ENCODE data around the gene CDC42BPA. TPM values are rescaled to one million over a fixed set of nuclear protein-coding genes. Genes with fewer than 3 reads are reported as not detected.

Gene CDC42BPA
- total RNA-seq, 1 experiment from 2014 or later = 32.0 TPM

DNA sequence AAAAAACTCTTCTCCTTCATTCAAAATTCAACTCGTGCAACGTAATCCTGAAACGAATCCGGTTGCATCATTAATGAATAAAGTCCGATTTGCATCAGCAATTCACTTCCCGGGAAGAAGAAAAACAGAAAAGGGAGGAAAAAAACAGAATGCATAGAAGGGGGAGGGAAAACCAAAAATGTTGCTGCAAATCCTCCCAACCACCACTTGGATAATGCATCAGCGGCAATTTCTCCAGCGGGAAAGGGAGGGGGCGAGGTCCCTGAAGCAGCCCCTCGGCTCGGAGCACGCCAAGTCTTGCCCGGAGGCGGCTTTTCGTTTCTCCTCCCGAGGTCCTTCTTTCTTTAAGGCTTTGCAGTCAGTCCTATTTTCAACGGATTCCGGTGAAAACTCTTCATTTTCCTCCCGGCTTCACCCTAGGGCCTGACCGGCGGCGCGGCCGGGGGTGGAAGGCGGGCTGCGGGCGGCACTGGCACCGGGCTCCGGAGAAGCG, 723 bp downstream of the CDC42BPA start:
- Histone ChIP-seq H3K4me1 (ENCODE audit: insufficient read depth, low read length) (peaks cover 19% of the 10 kb centered on the region), H3K9me3 (ENCODE audit: low read length) (no peaks in the 10 kb centered on the region), H3K4me2 (ENCODE audit: low read length) (peak overlapping the region; percentile 86), H3K4me3 (ENCODE audit: low read length) (peak overlapping the region; percentile 72), H3K79me2 (ENCODE audit: low read length) (peaks cover 52% of the 10 kb centered on the region), H2AFZ (ENCODE audit: low read length) (peak overlapping the region; percentile 83), H3K27ac (ENCODE audit: low read length) (peak overlapping the region; percentile 60), H3K9ac (ENCODE audit: low read length) (peak overlapping the region; percentile 76), H3F3A (ENCODE audit: low read length, unreplicated experiment) (no peaks in the 10 kb centered on the region), H4K20me1 (ENCODE audit: low read length) (peaks cover 31% of the 10 kb centered on the region), H3K36me3 (ENCODE audit: low read depth, low read length) (no peaks in the 10 kb centered on the region), H3K9me2 (replicated peaks; ENCODE audit: low read length) (no peaks in the 10 kb centered on the region), H3K27me3 (ENCODE audit: low read length) (no peaks in the 10 kb centered on the region)
- ChIA-PET CTCF (interaction anchor here (0.5 kb wide), 1 partner anchor 45 kb away, joined by 4 read pairs; no protein-coding TSS in a partner anchor), POLR2A (ENCODE audit: unreplicated experiment) (interaction anchor here (0.6 kb wide), 1 partner anchor 12 kb away, joined by 3 read pairs; no protein-coding TSS in a partner anchor)
- BruUV-seq (replicated peaks) = no TSS peak
- TF ChIP-seq, protein P1, sequence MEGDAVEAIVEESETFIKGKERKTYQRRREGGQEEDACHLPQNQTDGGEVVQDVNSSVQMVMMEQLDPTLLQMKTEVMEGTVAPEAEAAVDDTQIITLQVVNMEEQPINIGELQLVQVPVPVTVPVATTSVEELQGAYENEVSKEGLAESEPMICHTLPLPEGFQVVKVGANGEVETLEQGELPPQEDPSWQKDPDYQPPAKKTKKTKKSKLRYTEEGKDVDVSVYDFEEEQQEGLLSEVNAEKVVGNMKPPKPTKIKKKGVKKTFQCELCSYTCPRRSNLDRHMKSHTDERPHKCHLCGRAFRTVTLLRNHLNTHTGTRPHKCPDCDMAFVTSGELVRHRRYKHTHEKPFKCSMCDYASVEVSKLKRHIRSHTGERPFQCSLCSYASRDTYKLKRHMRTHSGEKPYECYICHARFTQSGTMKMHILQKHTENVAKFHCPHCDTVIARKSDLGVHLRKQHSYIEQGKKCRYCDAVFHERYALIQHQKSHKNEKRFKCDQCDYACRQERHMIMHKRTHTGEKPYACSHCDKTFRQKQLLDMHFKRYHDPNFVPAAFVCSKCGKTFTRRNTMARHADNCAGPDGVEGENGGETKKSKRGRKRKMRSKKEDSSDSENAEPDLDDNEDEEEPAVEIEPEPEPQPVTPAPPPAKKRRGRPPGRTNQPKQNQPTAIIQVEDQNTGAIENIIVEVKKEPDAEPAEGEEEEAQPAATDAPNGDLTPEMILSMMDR (conservative IDR thresholded peaks at IDR 0.05; ENCODE audit: low read depth, low read length) = peak; percentile 45; the same call in 1 of the 2 replicates
- TF ChIP-seq EZH2phosphoT487 (IDR thresholded peaks at IDR 0.05; ENCODE audit: borderline replicate concordance, low read length) = no peak
- TF ChIP-seq EZH2 (IDR thresholded peaks at IDR 0.05; ENCODE audit: low read length, unreplicated experiment) = no peak
- intact Hi-C loops (cut with micrococcal nuclease) = loop anchor here (1.0 to 2.0 kb wide), 5 partner anchors 27 to 186 kb away; no protein-coding TSS in a partner anchor
- DNase-seq (peak; percentile 80), ATAC-seq (peak; percentile 12)

DNA sequence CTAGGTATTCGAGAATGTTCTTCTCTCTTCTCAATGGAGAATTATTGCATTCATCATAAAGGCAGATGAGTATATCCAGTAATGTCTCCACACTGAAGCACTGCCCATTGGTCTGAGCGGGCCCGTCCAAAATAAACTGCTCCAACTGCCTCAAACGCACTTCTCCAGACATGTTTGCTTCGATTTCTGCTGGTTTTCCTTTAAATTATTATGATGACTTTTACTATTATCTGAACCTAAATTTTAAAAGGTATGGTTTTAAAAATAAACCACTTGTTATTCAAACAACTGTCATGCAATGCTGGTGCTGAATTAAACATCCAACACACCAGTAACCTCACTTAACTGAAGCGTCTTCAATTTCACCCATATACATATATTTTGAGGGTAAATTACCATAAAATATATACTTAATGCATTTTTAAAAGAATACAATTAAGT, 1.3 kb downstream of the CDC42BPA start:
- peaks cover 58% of the 10 kb centered on the region for H3K79me2 ChIP-seq (ENCODE audit: low read length)
- peak overlapping the region; percentile 39 for H2AFZ ChIP-seq (ENCODE audit: low read length)
- no peak for ATAC-seq

More for the DNA sequence above, 1.3 kb downstream of the CDC42BPA start:
- Histone ChIP-seq H3K27me3 (ENCODE audit: low read length) (no peaks in the 10 kb centered on the region), H3K27ac (ENCODE audit: low read length) (no peak overlapping the region), H4K20me1 (ENCODE audit: low read length) (peaks cover 31% of the 10 kb centered on the region), H3F3A (ENCODE audit: low read length, unreplicated experiment) (no peaks in the 10 kb centered on the region), H3K9me2 (replicated peaks; ENCODE audit: low read length) (no peaks in the 10 kb centered on the region), H3K4me2 (ENCODE audit: low read length) (peak overlapping the region; percentile 86), H3K4me3 (ENCODE audit: low read length) (peak overlapping the region; percentile 72), H3K9me3 (ENCODE audit: low read length) (no peaks in the 10 kb centered on the region), H3K4me1 (ENCODE audit: insufficient read depth, low read length) (peaks cover 22% of the 10 kb centered on the region), H3K36me3 (ENCODE audit: low read depth, low read length) (no peaks in the 10 kb centered on the region), H3K9ac (ENCODE audit: low read length) (peak overlapping the region; percentile 76)
- POLR2A ChIA-PET (ENCODE audit: unreplicated experiment) = no interaction called here
- CTCF ChIA-PET = interaction anchor here (1.1 kb wide), 1 partner anchor 27 kb away, joined by 4 read pairs; no protein-coding TSS in a partner anchor
- TSS peak; percentile 53 for BruUV-seq (replicated peaks)
- TF ChIP-seq EZH2 (IDR thresholded peaks at IDR 0.05; ENCODE audit: low read length, unreplicated experiment) (no peak), EZH2phosphoT487 (IDR thresholded peaks at IDR 0.05; ENCODE audit: borderline replicate concordance, low read length) (no peak)
- TF ChIP-seq, protein P1 (conservative IDR thresholded peaks at IDR 0.05; ENCODE audit: low read depth, low read length) = no peak
- intact Hi-C loops (cut with micrococcal nuclease) = loop anchor here (1.0 kb wide), 1 partner anchor 71 kb away; no protein-coding TSS in a partner anchor
- DNase-seq = peak; percentile 55
